ENCODE data around the gene ANLN. TPM values are rescaled to one million over a fixed set of nuclear protein-coding genes. Genes with fewer than 3 reads are reported as not detected.

The ANLN gene
- polyA plus RNA-seq, 1 donor from 2014 or later = 5.8 TPM

GRCh38 chr7:36448781-36449379 is 59.2 kb downstream of the ANLN start:
- Histone ChIP-seq H3K27ac (ENCODE audit: low read length) (no peak overlapping the region), H3K9me2 (ENCODE audit: insufficient read depth, low read length) (no peaks in the 10 kb centered on the region), H3K36me3 (ENCODE audit: insufficient read depth, low read length) (no peaks in the 10 kb centered on the region), H4K20me1 (ENCODE audit: insufficient read depth) (no peaks in the 10 kb centered on the region), H2AFZ (ENCODE audit: low read depth, low read length) (no peak overlapping the region), H3K9me3 (ENCODE audit: low read length) (no peaks in the 10 kb centered on the region), H3K4me2 (ENCODE audit: low read length) (no peak overlapping the region), H3K9ac (ENCODE audit: low read length) (no peak overlapping the region), H3K79me2 (replicated peaks; ENCODE audit: insufficient read depth, low read length) (no peaks in the 10 kb centered on the region), H3F3A (ENCODE audit: insufficient read depth, low read length, poor library complexity, severe bottlenecking) (no peaks in the 10 kb centered on the region), H3K4me3 (ENCODE audit: low read length) (no peak overlapping the region), H3K27me3 (ENCODE audit: insufficient read depth, low read depth, low read length) (no peaks in the 10 kb centered on the region)
- TF ChIP-seq POLR2AphosphoS5 (IDR thresholded peaks at IDR 0.05) (no peak), SMC3 (conservative IDR thresholded peaks at IDR 0.05; ENCODE audit: poor library complexity) (no peak), RAD21 (conservative IDR thresholded peaks at IDR 0.05) (no peak)

DNA sequence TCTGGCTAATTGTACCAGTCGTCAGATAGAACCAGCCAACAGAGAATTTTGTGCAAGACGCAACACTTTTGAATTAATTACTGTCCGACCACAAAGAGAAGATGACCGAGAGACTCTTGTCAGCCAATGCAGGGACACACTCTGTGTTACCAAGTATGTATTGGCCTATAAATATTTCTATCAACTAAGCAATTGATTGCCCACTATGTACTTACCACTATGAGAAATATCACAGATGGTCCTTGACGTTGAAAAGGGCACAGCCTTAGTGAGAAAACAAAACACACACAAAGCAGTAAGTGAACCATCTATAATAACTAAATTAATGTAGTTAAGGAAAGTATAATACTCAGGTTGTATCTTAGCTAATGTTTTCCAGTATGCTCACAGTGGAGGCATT is 60.0 kb downstream of the ANLN start:
- Histone ChIP-seq H3K27me3 (ENCODE audit: insufficient read depth, low read depth, low read length) (no peaks in the 10 kb centered on the region), H2AFZ (ENCODE audit: low read depth, low read length) (no peak overlapping the region), H3K36me3 (ENCODE audit: insufficient read depth, low read length) (no peaks in the 10 kb centered on the region), H3K79me2 (replicated peaks; ENCODE audit: insufficient read depth, low read length) (no peaks in the 10 kb centered on the region), H3K9ac (ENCODE audit: low read length) (no peak overlapping the region), H3K9me3 (ENCODE audit: low read length) (no peaks in the 10 kb centered on the region), H4K20me1 (ENCODE audit: insufficient read depth) (no peaks in the 10 kb centered on the region), H3K4me3 (ENCODE audit: low read length) (no peak overlapping the region), H3K27ac (ENCODE audit: low read length) (no peak overlapping the region), H3K4me2 (ENCODE audit: low read length) (no peak overlapping the region), H3K9me2 (ENCODE audit: insufficient read depth, low read length) (no peaks in the 10 kb centered on the region), H3F3A (ENCODE audit: insufficient read depth, low read length, poor library complexity, severe bottlenecking) (no peaks in the 10 kb centered on the region)
- no peak for TF ChIP-seq MXI1 (conservative IDR thresholded peaks at IDR 0.05; ENCODE audit: poor library complexity, severe bottlenecking)
- TF ChIP-seq EP300 (conservative IDR thresholded peaks at IDR 0.05; ENCODE audit: poor library complexity, severe bottlenecking) = no peak
- TF ChIP-seq SMC3 (conservative IDR thresholded peaks at IDR 0.05; ENCODE audit: poor library complexity) = no peak
- no peak for TF ChIP-seq REST (IDR thresholded peaks at IDR 0.05; ENCODE audit: borderline replicate concordance)
- no peak for TF ChIP-seq TAF1 (IDR thresholded peaks at IDR 0.05; ENCODE audit: low read depth)
- TF ChIP-seq EZH2 (IDR thresholded peaks at IDR 0.05; ENCODE audit: borderline replicate concordance, insufficient read depth, low read length, poor library complexity, severe bottlenecking) = no peak
- no peak for TF ChIP-seq RAD21 (conservative IDR thresholded peaks at IDR 0.05)
- TF ChIP-seq, protein P1, sequence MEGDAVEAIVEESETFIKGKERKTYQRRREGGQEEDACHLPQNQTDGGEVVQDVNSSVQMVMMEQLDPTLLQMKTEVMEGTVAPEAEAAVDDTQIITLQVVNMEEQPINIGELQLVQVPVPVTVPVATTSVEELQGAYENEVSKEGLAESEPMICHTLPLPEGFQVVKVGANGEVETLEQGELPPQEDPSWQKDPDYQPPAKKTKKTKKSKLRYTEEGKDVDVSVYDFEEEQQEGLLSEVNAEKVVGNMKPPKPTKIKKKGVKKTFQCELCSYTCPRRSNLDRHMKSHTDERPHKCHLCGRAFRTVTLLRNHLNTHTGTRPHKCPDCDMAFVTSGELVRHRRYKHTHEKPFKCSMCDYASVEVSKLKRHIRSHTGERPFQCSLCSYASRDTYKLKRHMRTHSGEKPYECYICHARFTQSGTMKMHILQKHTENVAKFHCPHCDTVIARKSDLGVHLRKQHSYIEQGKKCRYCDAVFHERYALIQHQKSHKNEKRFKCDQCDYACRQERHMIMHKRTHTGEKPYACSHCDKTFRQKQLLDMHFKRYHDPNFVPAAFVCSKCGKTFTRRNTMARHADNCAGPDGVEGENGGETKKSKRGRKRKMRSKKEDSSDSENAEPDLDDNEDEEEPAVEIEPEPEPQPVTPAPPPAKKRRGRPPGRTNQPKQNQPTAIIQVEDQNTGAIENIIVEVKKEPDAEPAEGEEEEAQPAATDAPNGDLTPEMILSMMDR (IDR thresholded peaks at IDR 0.05; ENCODE audit: poor library complexity, severe bottlenecking) = no peak
- TF ChIP-seq POLR2AphosphoS5 (IDR thresholded peaks at IDR 0.05) = no peak

All from neural cell (in vitro differentiated cells).